ENCODE measurements around the gene CADPS.

The CADPS gene

GRCh38 chr3:62602129-62602770 is 273.0 kb downstream of the CADPS start:
- no peak overlapping the region for H3K4me3 ChIP-seq (IDR thresholded peaks at IDR 0.05; ENCODE audit: insufficient read depth, low read depth, low read length)
- TF ChIP-seq CTCF (conservative IDR thresholded peaks at IDR 0.05; ENCODE audit: low read depth, low read length) = no peak
- no peaks in the 10 kb centered on the region for H3K4me1 ChIP-seq (ENCODE audit: low read depth, poor library complexity, severe bottlenecking)
- no peaks in the 10 kb centered on the region for H3K27me3 ChIP-seq (ENCODE audit: insufficient read depth, low read depth)
- no peaks in the 10 kb centered on the region for H3K79me2 ChIP-seq (ENCODE audit: insufficient read depth, low read depth)
- no peaks in the 10 kb centered on the region for H4K20me1 ChIP-seq (ENCODE audit: insufficient read depth)
- H2AFZ ChIP-seq (ENCODE audit: low read depth) = no peak overlapping the region
- no peak overlapping the region for H3K27ac ChIP-seq
- no peak overlapping the region for H3K9ac ChIP-seq
- no peaks in the 10 kb centered on the region for H3K36me3 ChIP-seq (ENCODE audit: insufficient read depth)
- no peak overlapping the region for H3K4me2 ChIP-seq

GRCh38 chr3:62601238-62602070 is 273.8 kb downstream of the CADPS start:
- Histone ChIP-seq H3K4me2 (no peak overlapping the region), H3K4me3 (IDR thresholded peaks at IDR 0.05; ENCODE audit: insufficient read depth, low read depth, low read length) (no peak overlapping the region), H3K4me1 (ENCODE audit: low read depth, poor library complexity, severe bottlenecking) (no peaks in the 10 kb centered on the region), H2AFZ (ENCODE audit: low read depth) (no peak overlapping the region), H3K27ac (no peak overlapping the region), H3K9ac (no peak overlapping the region), H3K27me3 (ENCODE audit: insufficient read depth, low read depth) (no peaks in the 10 kb centered on the region), H3K36me3 (ENCODE audit: insufficient read depth) (no peaks in the 10 kb centered on the region), H4K20me1 (ENCODE audit: insufficient read depth) (no peaks in the 10 kb centered on the region), H3K79me2 (ENCODE audit: insufficient read depth, low read depth) (no peaks in the 10 kb centered on the region)
- no peak for TF ChIP-seq CTCF (conservative IDR thresholded peaks at IDR 0.05; ENCODE audit: low read depth, low read length)

GRCh38 chr3:62600033-62600432 is 275.2 kb downstream of the CADPS start:
- no peak for TF ChIP-seq CTCF (conservative IDR thresholded peaks at IDR 0.05; ENCODE audit: low read depth, low read length)
- H3K4me3 ChIP-seq (IDR thresholded peaks at IDR 0.05; ENCODE audit: insufficient read depth, low read depth, low read length) = no peak overlapping the region
- no peaks in the 10 kb centered on the region for H4K20me1 ChIP-seq (ENCODE audit: insufficient read depth)
- no peak overlapping the region for H3K4me2 ChIP-seq
- H3K9ac ChIP-seq = no peak overlapping the region
- no peaks in the 10 kb centered on the region for H3K36me3 ChIP-seq (ENCODE audit: insufficient read depth)
- H2AFZ ChIP-seq (ENCODE audit: low read depth) = no peak overlapping the region
- no peak overlapping the region for H3K27ac ChIP-seq
- H3K79me2 ChIP-seq (ENCODE audit: insufficient read depth, low read depth) = no peaks in the 10 kb centered on the region
- no peaks in the 10 kb centered on the region for H3K4me1 ChIP-seq (ENCODE audit: low read depth, poor library complexity, severe bottlenecking)
- H3K27me3 ChIP-seq (ENCODE audit: insufficient read depth, low read depth) = no peaks in the 10 kb centered on the region

- H3K9ac ChIP-seq = no peak overlapping the region
Measured at GRCh38 chr3:62597491-62597890, 277.7 kb downstream of the CADPS start.

More at GRCh38 chr3:62597491-62597890, 277.7 kb downstream of the CADPS start:
- no peak overlapping the region for H2AFZ ChIP-seq (ENCODE audit: low read depth)
- H3K27me3 ChIP-seq (ENCODE audit: insufficient read depth, low read depth) = no peaks in the 10 kb centered on the region
- H3K79me2 ChIP-seq (ENCODE audit: insufficient read depth, low read depth) = no peaks in the 10 kb centered on the region
- H3K4me2 ChIP-seq = no peak overlapping the region
- no peak overlapping the region for H3K4me3 ChIP-seq (IDR thresholded peaks at IDR 0.05; ENCODE audit: insufficient read depth, low read depth, low read length)
- no peak overlapping the region for H3K27ac ChIP-seq
- H3K36me3 ChIP-seq (ENCODE audit: insufficient read depth) = no peaks in the 10 kb centered on the region
- no peaks in the 10 kb centered on the region for H4K20me1 ChIP-seq (ENCODE audit: insufficient read depth)
- TF ChIP-seq CTCF (conservative IDR thresholded peaks at IDR 0.05; ENCODE audit: low read depth, low read length) = no peak
- H3K4me1 ChIP-seq (ENCODE audit: low read depth, poor library complexity, severe bottlenecking) = no peaks in the 10 kb centered on the region

All from KMS-11 (cell line).